ENCODE data around the gene ATRNL1. TPM values are rescaled to one million over a fixed set of nuclear protein-coding genes. Genes with fewer than 3 reads are reported as not detected.

ATRNL1 gene
- polyA plus RNA-seq, 1 of the 3 experiments (the other 2 are of a cell fraction) = 0.67 TPM

- TF ChIP-seq ZBTB33 (IDR thresholded peaks at IDR 0.05; ENCODE audit: borderline replicate concordance, low read depth) = no peak
- TF ChIP-seq YY1 (IDR thresholded peaks at IDR 0.05; ENCODE audit: low read depth) = no peak
Measured at GRCh38 chr10:115849197-115849596, 756.0 kb downstream of the ATRNL1 start (continued).

GRCh38 chr10:115850666-115851065 is 757.5 kb downstream of the ATRNL1 start:
- Histone ChIP-seq H3K9me2 (no peaks in the 10 kb centered on the region), H3K79me2 (ENCODE audit: insufficient read depth) (no peaks in the 10 kb centered on the region), H2AFZ (ENCODE audit: low read depth) (no peak overlapping the region), H3K4me3 (ENCODE audit: low read depth in 2 of 2, low read length in 1 of 2) (no peak overlapping the region), H3K36me3 (replicated peaks in 1 of 2; ENCODE audit: control insufficient read depth in 1 of 2, insufficient read depth in 2 of 2, low read length in 1 of 2) (no peaks in the 10 kb centered on the region), H4K20me1 (ENCODE audit: insufficient read depth) (no peaks in the 10 kb centered on the region), H3K27ac (ENCODE audit: low read depth in 2 of 2, low read length in 1 of 2) (no peak overlapping the region), H3K27me3 (ENCODE audit: insufficient read depth) (no peaks in the 10 kb centered on the region), H3K9me3 (no peaks in the 10 kb centered on the region), H3K9ac (no peak overlapping the region), H3K4me2 (no peak overlapping the region), H3K4me1 (ENCODE audit: control insufficient read depth in 1 of 2, insufficient read depth in 2 of 2, low read depth in 1 of 2, low read length in 1 of 2) (peaks cover 0 to 5% of the 10 kb centered on the region in 2 experiments; a peak in 1 of 4 replicates), H3F3A (replicated peaks; ENCODE audit: insufficient read depth) (no peaks in the 10 kb centered on the region)
- POLR2A ChIA-PET = no interaction called here
- no peak for TF ChIP-seq JUND (IDR thresholded peaks at IDR 0.05)
- no peak for TF ChIP-seq TEAD4 (IDR thresholded peaks at IDR 0.05; ENCODE audit: borderline replicate concordance, insufficient read depth)
- no peak for TF ChIP-seq EP300 (IDR thresholded peaks at IDR 0.05; ENCODE audit: borderline replicate concordance in 1 of 2, low read depth in 1 of 2, low read length in 1 of 2)
- TF ChIP-seq FOSL2 (IDR thresholded peaks at IDR 0.05; ENCODE audit: borderline replicate concordance, low read depth) = no peak
- TF ChIP-seq CTCF (IDR thresholded peaks at IDR 0.05) = no peak
- WGBS (ENCODE audit: low lambda C conversion rate) = 79% methylated on average over 1 of the region's 1 CpG
- no peak for DNase-seq
- CTCF ChIA-PET = interaction anchor here (1.3 to 1.6 kb wide), 2 partner anchors 11 to 21 kb away, joined by 3 read pairs; no protein-coding TSS in a partner anchor

GRCh38 chr10:115851695-115852094 is 758.5 kb downstream of the ATRNL1 start:
- Histone ChIP-seq H3K27me3 (ENCODE audit: insufficient read depth) (no peaks in the 10 kb centered on the region), H3K9me2 (no peaks in the 10 kb centered on the region), H3K4me1 (ENCODE audit: control insufficient read depth in 1 of 2, insufficient read depth in 2 of 2, low read depth in 1 of 2, low read length in 1 of 2) (peaks cover 0 to 5% of the 10 kb centered on the region in 2 experiments; a peak in 1 of 4 replicates), H3K9me3 (no peaks in the 10 kb centered on the region), H3K79me2 (ENCODE audit: insufficient read depth) (no peaks in the 10 kb centered on the region), H3K4me2 (no peak overlapping the region), H4K20me1 (ENCODE audit: insufficient read depth) (no peaks in the 10 kb centered on the region), H3K27ac (ENCODE audit: low read depth in 2 of 2, low read length in 1 of 2) (no peak overlapping the region), H3K4me3 (ENCODE audit: low read depth in 2 of 2, low read length in 1 of 2) (no peak overlapping the region), H3K36me3 (replicated peaks in 1 of 2; ENCODE audit: control insufficient read depth in 1 of 2, insufficient read depth in 2 of 2, low read length in 1 of 2) (no peaks in the 10 kb centered on the region), H2AFZ (ENCODE audit: low read depth) (no peak overlapping the region), H3K9ac (no peak overlapping the region), H3F3A (replicated peaks; ENCODE audit: insufficient read depth) (no peaks in the 10 kb centered on the region)
- ChIA-PET POLR2A (no interaction called here), CTCF (interaction anchor here (1.3 kb wide), 1 partner anchor 10 kb away, joined by 3 read pairs; no protein-coding TSS in a partner anchor)
- whole genome bisulfite sequencing (ENCODE audit: low lambda C conversion rate) = 46% methylated on average over 5 of the region's 5 CpGs
- DNase-seq = no peak
- TF ChIP-seq GATA2 (CRISPR knock-in tag; IDR thresholded peaks at IDR 0.05) (no peak), FOXM1 (IDR thresholded peaks at IDR 0.05; ENCODE audit: low read depth) (no peak), POLR2AphosphoS5 (IDR thresholded peaks at IDR 0.05; ENCODE audit: low read depth, low read length) (no peak), FOSL2 (IDR thresholded peaks at IDR 0.05; ENCODE audit: borderline replicate concordance, low read depth) (no peak), SMC3 (IDR thresholded peaks at IDR 0.05; ENCODE audit: low read depth, low read length) (no peak), TCF12 (IDR thresholded peaks at IDR 0.05) (no peak), JUND (IDR thresholded peaks at IDR 0.05) (no peak), EP300 (IDR thresholded peaks at IDR 0.05; ENCODE audit: borderline replicate concordance in 1 of 2, low read depth in 1 of 2, low read length in 1 of 2) (no peak), IRF3 (IDR thresholded peaks at IDR 0.05; ENCODE audit: low read depth, low read length) (no peak), NFIC (IDR thresholded peaks at IDR 0.05; ENCODE audit: borderline replicate concordance) (no peak), SIN3A (IDR thresholded peaks at IDR 0.05; ENCODE audit: borderline replicate concordance, low read depth, low read length) (no peak), ELF1 (IDR thresholded peaks at IDR 0.05) (no peak), NRF1 (IDR thresholded peaks at IDR 0.05; ENCODE audit: low read depth, low read length) (no peak)
